ENCODE data around the gene PVALB. TPM values are rescaled to one million over a fixed set of nuclear protein-coding genes. Genes with fewer than 3 reads are reported as not detected.

The PVALB gene
- polyA plus RNA-seq, 3 donors, result 0.65 TPM; not detected in 2

- no peak overlapping the region for H2AFZ ChIP-seq (ENCODE audit: insufficient read depth, low read depth, low read length, poor library complexity, severe bottlenecking)
- no peaks in the 10 kb centered on the region for H3K9me3 ChIP-seq (replicated peaks in 1 of 2; ENCODE audit: control insufficient read depth in 1 of 2, insufficient read depth in 1 of 2, low read length in 2 of 2)
- WGBS (ENCODE audit: insufficient coverage), result no CpG with 5 or more reads among the region's 1 CpG
- no peak overlapping the region for H3K27ac ChIP-seq (ENCODE audit: low read depth in 1 of 2, low read length in 2 of 2)
- H3K4me3 ChIP-seq (replicated peaks in 1 of 3; ENCODE audit: low read depth in 2 of 3, low read length in 3 of 3), result no peak overlapping the region
- DNase-seq, result no peak
- intact Hi-C loops (cut with micrococcal nuclease), result no loop called here
- peaks cover 8% of the 10 kb centered on the region for H3K4me1 Mint-ChIP-seq
- no peaks in the 10 kb centered on the region for H3K36me3 ChIP-seq (replicated peaks in 1 of 2; ENCODE audit: control insufficient read depth in 1 of 2, insufficient read depth in 2 of 2, low read length in 2 of 2)
- no peaks in the 10 kb centered on the region for H3K9me3 Mint-ChIP-seq
- H3K4me1 ChIP-seq (ENCODE audit: control insufficient read depth in 1 of 2, insufficient read depth in 2 of 2, low read length in 2 of 2), result peaks cover 9% of the 10 kb centered on the region in 2 donors
- H3K9ac ChIP-seq (ENCODE audit: insufficient read depth, low read length, poor library complexity, severe bottlenecking), result no peak overlapping the region
- H3K27me3 Mint-ChIP-seq (ENCODE audit: low read depth in 3 of 3), result peaks cover 34 to 45% (median 37%) of the 10 kb centered on the region in 3 donors
- no peak overlapping the region for H3K4me3 Mint-ChIP-seq
- no peak overlapping the region for H3K4me2 ChIP-seq (replicated peaks; ENCODE audit: extremely low read depth, low read length, poor library complexity, severe bottlenecking)
- H3K36me3 Mint-ChIP-seq, result no peaks in the 10 kb centered on the region
- H3K27ac Mint-ChIP-seq, result peak overlapping the region in 1 of 7 donors; percentile 21
- H3K27me3 ChIP-seq (ENCODE audit: control insufficient read depth in 2 of 2, insufficient read depth in 2 of 2, low read length in 2 of 2), result peaks cover 3 to 26% of the 10 kb centered on the region in 2 donors
- H3K79me2 ChIP-seq (ENCODE audit: insufficient read depth, low read length), result no peaks in the 10 kb centered on the region
- no peaks in the 10 kb centered on the region for H4K20me1 ChIP-seq (ENCODE audit: insufficient read depth, low read length)
- TF ChIP-seq CTCF (IDR thresholded peaks at IDR 0.05), result no peak
Measured at GRCh38 chr22:36808721-36809344, 8.0 kb downstream of the PVALB start.

- H3K9ac ChIP-seq (ENCODE audit: insufficient read depth, low read length, poor library complexity, severe bottlenecking), result no peak overlapping the region
- no CpG with 5 or more reads among the region's 7 CpGs for WGBS (ENCODE audit: insufficient coverage)
- H3K9me3 Mint-ChIP-seq, result no peaks in the 10 kb centered on the region
- peaks cover 8% of the 10 kb centered on the region for H3K4me1 Mint-ChIP-seq
- H3K27me3 Mint-ChIP-seq (ENCODE audit: low read depth in 3 of 3), result peaks cover 27 to 38% (median 34%) of the 10 kb centered on the region in 3 donors
- no peak overlapping the region for H3K4me3 ChIP-seq (replicated peaks in 1 of 3; ENCODE audit: low read depth in 2 of 3, low read length in 3 of 3)
- H4K20me1 ChIP-seq (ENCODE audit: insufficient read depth, low read length), result no peaks in the 10 kb centered on the region
- H3K27ac Mint-ChIP-seq, result no peak overlapping the region
- H3K9me3 ChIP-seq (replicated peaks in 1 of 2; ENCODE audit: control insufficient read depth in 1 of 2, insufficient read depth in 1 of 2, low read length in 2 of 2), result no peaks in the 10 kb centered on the region
- H3K4me1 ChIP-seq (ENCODE audit: control insufficient read depth in 1 of 2, insufficient read depth in 2 of 2, low read length in 2 of 2), result peaks cover 9% of the 10 kb centered on the region in 2 donors
- no peak overlapping the region for H3K4me2 ChIP-seq (replicated peaks; ENCODE audit: extremely low read depth, low read length, poor library complexity, severe bottlenecking)
- no peaks in the 10 kb centered on the region for H3K79me2 ChIP-seq (ENCODE audit: insufficient read depth, low read length)
- peaks cover 3 to 24% of the 10 kb centered on the region in 2 donors for H3K27me3 ChIP-seq (ENCODE audit: control insufficient read depth in 2 of 2, insufficient read depth in 2 of 2, low read length in 2 of 2)
- TF ChIP-seq CTCF (IDR thresholded peaks at IDR 0.05), result no peak
- no peaks in the 10 kb centered on the region for H3K36me3 Mint-ChIP-seq
- H3K4me3 Mint-ChIP-seq, result peak overlapping the region in 1 of 2 donors; percentile 43
- no peak overlapping the region for H2AFZ ChIP-seq (ENCODE audit: insufficient read depth, low read depth, low read length, poor library complexity, severe bottlenecking)
- intact Hi-C loops (cut with micrococcal nuclease), result no loop called here
- no peak overlapping the region for H3K27ac ChIP-seq (ENCODE audit: low read depth in 1 of 2, low read length in 2 of 2)
- H3K36me3 ChIP-seq (replicated peaks in 1 of 2; ENCODE audit: control insufficient read depth in 1 of 2, insufficient read depth in 2 of 2, low read length in 2 of 2), result no peaks in the 10 kb centered on the region
- DNase-seq, result peak in 1 of 3 donors; percentile 35
Measured at GRCh38 chr22:36807627-36808026, 9.2 kb downstream of the PVALB start.

All from CD14-positive monocyte (primary cell).